ENCODE measurements around the gene FOXA2. TPM values are rescaled to one million over a fixed set of nuclear protein-coding genes. Genes with fewer than 3 reads are reported as not detected.

FOXA2 gene
- total and polyA plus RNA-seq, 9 donors = 0.24 to 6.4 (median 0.91) TPM; not detected in 5

GRCh38 chr20:22559711-22560318 lies 24.6 kb downstream of the FOXA2 start:
- no peak overlapping the region for H3K27ac ChIP-seq
- intact Hi-C loops (cut with DNase I) = no loop called here
- WGBS, 3 donors = 10 to 18% (median 13%) methylated on average over 6 of the region's 6 CpGs
- no peaks in the 10 kb centered on the region for H3K4me1 ChIP-seq (ENCODE audit: insufficient read depth)
- no peaks in the 10 kb centered on the region for H3K9me3 ChIP-seq
- TF ChIP-seq CTCF (IDR thresholded peaks at IDR 0.05) (no peak), EP300 (IDR thresholded peaks at IDR 0.05) (no peak), POLR2A (IDR thresholded peaks at IDR 0.05) (no peak)
- no peak overlapping the region for H3K4me3 ChIP-seq
- H3K36me3 ChIP-seq = no peaks in the 10 kb centered on the region
- H3K27me3 ChIP-seq = no peaks in the 10 kb centered on the region
- DNase-seq = no peak

GRCh38 chr20:22557403-22558276 lies 26.7 kb downstream of the FOXA2 start:
- Histone ChIP-seq H3K4me1 (ENCODE audit: insufficient read depth) (no peaks in the 10 kb centered on the region), H3K27me3 (no peaks in the 10 kb centered on the region), H3K9me3 (no peaks in the 10 kb centered on the region), H3K27ac (no peak overlapping the region), H3K36me3 (no peaks in the 10 kb centered on the region), H3K4me3 (no peak overlapping the region)
- intact Hi-C loops (cut with DNase I) = no loop called here
- 55 to 63% (median 56%) methylated on average over 13 of the region's 13 CpGs for whole genome bisulfite sequencing, 3 donors
- TF ChIP-seq CTCF (IDR thresholded peaks at IDR 0.05) = no peak
- no peak for TF ChIP-seq POLR2A (IDR thresholded peaks at IDR 0.05)
- TF ChIP-seq EP300 (IDR thresholded peaks at IDR 0.05) = no peak
- DNase-seq = no peak

- TF ChIP-seq CTCF (IDR thresholded peaks at IDR 0.05) (no peak), POLR2A (IDR thresholded peaks at IDR 0.05) (no peak), EP300 (IDR thresholded peaks at IDR 0.05) (no peak)
- intact Hi-C loops (cut with DNase I) = no loop called here
- DNase-seq = no peak
- no peak overlapping the region for H3K4me3 ChIP-seq
- H3K9me3 ChIP-seq = no peaks in the 10 kb centered on the region
- no peaks in the 10 kb centered on the region for H3K27me3 ChIP-seq
- H3K27ac ChIP-seq = no peak overlapping the region
- no peaks in the 10 kb centered on the region for H3K36me3 ChIP-seq
- H3K4me1 ChIP-seq (ENCODE audit: insufficient read depth) = no peaks in the 10 kb centered on the region
- WGBS, 3 donors = 30 to 41% (median 36%) methylated on average over 8 of the region's 8 CpGs
These were observed 27.8 kb downstream of the FOXA2 start for GRCh38 chr20:22556565-22557056.

- intact Hi-C loops (cut with DNase I) = no loop called here
- TF ChIP-seq CTCF (IDR thresholded peaks at IDR 0.05) (no peak), EP300 (IDR thresholded peaks at IDR 0.05) (no peak), POLR2A (IDR thresholded peaks at IDR 0.05) (no peak)
- no peaks in the 10 kb centered on the region for H3K4me1 ChIP-seq (ENCODE audit: insufficient read depth)
- DNase-seq = no peak
- H3K27me3 ChIP-seq = no peaks in the 10 kb centered on the region
- H3K4me3 ChIP-seq = no peak overlapping the region
- H3K36me3 ChIP-seq = no peaks in the 10 kb centered on the region
- 51 to 69% (median 65%) methylated on average over 5 of the region's 5 CpGs for WGBS, 3 donors
- no peaks in the 10 kb centered on the region for H3K9me3 ChIP-seq
- no peak overlapping the region for H3K27ac ChIP-seq
These were observed 28.4 kb downstream of the FOXA2 start for GRCh38 chr20:22555791-22556564.
